Right hindlimb (tissue), 1 donor: Measurements from ENCODE around the gene NDUFB3.
"Not testable (repeated sequence)": the region's sequence is repeated elsewhere in the genome, so short reads cannot be mapped to it uniquely, and the experiment has no call there.

Experiments used
- DNase-seq: peaks from one replicate; pipeline ENCODE4 v3.0.0-alpha.2; 2018

NDUFB3 gene

DNA sequence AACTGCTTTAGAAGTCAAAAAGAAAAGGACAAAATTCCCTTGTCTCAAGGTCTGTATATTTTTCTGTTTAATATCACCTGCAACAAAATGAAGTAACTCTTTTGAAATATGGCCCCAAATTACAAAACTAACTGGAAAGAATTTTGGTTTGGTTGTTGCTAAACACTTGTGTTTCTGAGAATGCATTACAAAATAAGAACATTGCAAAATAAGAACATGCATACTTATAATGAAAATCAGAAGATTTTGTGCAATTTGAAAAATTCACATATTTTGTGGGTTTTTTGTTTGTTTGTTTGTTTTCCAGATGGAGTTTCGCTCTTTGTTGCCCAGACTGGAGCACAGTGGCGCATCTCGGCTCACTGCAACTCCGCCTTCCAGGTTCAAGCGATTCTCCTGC lies 21.8 kb downstream of the NDUFB3 start:
- no peak for DNase-seq

DNA sequence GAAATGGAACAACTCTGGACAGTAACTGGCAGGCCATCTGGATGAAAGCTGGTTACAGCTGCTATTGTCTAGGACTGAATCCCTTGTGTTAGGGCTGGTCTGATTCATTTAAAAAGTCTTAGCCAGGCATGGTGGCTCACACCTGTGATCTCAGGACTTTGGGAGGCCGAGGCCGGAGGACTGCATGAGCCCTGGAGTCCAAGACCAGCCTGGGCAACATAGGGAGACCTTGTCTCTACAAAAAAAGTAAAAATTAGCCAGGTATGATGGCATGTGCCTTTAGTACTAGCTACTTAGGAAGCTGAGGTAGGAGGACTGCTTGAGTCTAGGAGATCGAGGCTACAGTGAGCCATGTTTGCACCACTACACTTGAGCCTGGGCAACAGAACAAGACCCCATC lies 28.7 kb downstream of the NDUFB3 start:
- no peak for DNase-seq

DNA sequence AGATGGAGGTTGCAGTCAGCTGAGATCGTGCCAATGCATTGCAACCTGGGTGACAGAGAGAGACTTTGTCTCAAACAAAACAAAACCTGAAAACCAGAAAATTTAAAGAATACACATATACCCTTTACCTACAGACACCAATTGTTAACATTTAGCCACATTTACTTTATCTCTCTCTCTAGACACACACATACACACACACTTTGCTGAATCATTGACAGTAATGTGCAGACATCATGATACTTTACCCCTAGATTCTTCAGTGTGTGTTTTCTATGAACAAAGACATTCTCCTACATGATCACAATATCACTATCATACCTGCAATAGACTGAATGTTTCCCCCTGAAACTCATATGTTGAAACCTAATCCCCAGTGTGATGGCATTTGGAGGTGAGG lies 34.0 kb downstream of the NDUFB3 start:
- DNase-seq: no peak

GRCh38 chr2:201107624-201108023 lies 35.8 kb downstream of the NDUFB3 start:
- no peak for DNase-seq

GRCh38 chr2:201108341-201108740 lies 36.5 kb downstream of the NDUFB3 start:
- no peak for DNase-seq

DNA sequence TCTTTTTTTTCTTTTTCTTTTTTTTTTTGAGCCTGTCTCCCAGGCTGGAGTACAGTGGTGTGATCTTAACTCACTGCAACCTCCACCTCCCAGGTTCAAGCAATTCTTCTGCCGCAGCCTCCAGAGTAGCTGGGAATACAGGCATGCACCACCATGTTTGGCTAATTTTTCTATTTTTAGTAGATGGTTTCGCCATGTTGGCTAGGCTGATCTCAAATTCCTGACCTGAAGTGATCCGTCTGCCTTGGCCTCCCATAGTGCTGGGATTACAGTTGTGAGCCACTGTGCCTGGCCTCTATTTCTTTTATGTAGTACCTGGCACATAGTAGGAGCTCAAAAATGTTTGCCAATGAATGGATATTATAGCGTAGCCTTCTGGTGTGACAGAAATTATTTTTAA lies 37.4 kb downstream of the NDUFB3 start:
- no peak for DNase-seq

DNA sequence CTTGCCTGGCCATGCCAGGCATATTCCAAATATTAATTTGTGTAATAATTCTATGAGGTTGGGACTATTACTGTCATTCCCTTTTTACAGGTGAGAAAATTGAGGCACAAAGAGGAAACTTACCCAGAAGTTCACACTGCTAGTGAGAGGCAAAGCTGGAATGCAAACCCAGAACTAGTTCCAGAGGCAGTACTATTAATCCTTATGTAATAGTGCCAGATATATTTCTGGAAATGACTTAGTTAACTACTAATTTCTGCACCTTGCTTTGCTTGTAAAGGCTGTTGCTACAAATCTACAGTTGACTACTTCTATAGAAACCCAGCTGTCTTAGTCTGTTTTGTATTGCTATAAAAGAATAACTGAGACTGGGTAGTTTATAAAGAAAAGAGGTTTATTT lies 38.8 kb downstream of the NDUFB3 start:
- no peak for DNase-seq

GRCh38 chr2:201111096-201111495 lies 39.3 kb downstream of the NDUFB3 start:
- DNase-seq: no peak

- no peak for DNase-seq
Observed at GRCh38 chr2:201114350-201114749, 42.5 kb downstream of the NDUFB3 start.

- no peak for DNase-seq
Observed at GRCh38 chr2:201114846-201115245, 43.0 kb downstream of the NDUFB3 start.

- DNase-seq: peak; percentile 80
Observed at GRCh38 chr2:201116115-201116958, 44.5 kb downstream of the NDUFB3 start, which contains the start of gene CFLAR. CFLAR (plus strand) TSS chr2:201116164; CDS start chr2:201129866, 13,702 bp downstream.

GRCh38 chr2:201116959-201117734 lies 45.3 kb downstream of the NDUFB3 start:
- DNase-seq: peak; percentile 62

DNA sequence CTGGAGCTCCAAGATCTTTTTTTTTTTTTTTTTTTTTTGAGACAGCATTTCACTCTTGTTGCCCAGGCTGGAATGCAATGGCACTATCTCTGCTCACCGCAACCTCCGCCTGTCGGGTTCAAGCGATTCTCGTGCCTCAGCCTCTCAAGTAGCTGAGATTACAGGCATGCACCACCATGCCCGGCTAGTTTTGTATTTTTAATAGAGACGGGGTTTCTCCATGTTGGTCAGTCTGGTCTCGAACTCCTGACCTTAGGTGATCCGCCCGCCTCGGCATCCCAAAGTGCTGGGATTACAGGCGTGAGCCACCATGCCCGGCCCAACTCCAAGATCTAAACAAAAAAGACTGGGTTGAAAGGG lies 45.9 kb downstream of the NDUFB3 start:
- DNase-seq: not testable (repeated sequence)

GRCh38 chr2:201118121-201118960 lies 46.5 kb downstream of the NDUFB3 start:
- DNase-seq: peak; percentile 86

DNA sequence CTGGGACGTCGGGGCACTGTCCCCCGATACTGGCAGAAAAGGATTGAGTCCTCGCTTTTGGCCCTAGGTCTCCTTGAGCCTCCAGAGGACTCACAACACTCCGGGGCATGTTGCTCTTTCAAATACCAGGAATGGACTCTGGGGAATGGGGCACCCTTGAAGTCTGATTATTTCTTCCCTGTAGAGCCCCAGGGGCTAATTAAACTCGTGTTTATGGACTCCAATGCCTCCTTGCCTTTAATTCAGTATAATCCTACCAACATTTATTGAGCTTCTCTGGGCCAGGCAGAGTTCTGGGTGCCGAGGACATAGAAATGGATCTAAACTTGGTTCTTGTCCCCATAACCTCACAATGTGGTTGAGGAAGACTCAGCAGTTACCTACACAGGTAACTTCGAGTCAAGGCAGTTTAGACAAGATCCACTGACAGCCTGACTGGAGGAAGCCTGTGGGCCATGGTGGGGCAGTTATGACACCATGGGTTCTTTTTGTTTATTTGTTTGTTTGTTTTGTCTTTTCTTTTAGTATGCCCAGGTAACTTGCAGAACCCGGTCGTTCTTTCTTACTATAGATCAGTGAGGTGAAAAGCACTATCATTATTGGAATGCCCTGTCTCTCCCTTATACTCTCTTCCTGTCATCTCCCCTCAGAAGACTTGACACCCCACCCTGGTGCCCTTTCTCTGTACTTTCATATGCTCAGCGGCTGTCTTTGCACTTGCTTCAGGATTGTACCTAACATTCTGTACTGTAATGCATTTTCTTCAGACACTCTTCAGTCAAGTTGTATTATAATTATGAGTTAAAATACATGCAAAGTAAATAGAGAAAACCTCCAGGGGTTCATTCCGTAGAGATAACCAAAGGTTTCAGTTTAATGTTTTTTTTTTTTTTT lies 47.4 kb downstream of the NDUFB3 start:
- DNase-seq: no peak

DNA sequence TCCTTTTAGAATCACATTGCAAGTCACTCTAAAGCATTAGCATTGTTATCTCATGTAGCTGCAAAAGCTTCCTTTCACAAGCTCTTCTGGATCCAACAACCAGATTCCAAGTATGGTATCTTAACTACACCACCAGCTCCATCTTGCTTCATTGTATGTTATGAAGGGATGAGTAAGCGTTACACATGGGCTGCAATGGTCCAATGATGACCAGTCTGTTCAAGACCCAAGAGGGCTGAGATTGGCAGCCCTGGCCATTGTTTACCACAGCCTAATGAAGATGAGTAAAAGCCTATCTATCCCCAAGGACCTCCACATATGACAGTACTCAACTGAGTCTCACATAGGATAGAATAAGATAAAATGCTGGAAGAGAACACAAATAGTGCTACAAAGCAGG lies 50.5 kb downstream of the NDUFB3 start:
- no peak for DNase-seq

DNA sequence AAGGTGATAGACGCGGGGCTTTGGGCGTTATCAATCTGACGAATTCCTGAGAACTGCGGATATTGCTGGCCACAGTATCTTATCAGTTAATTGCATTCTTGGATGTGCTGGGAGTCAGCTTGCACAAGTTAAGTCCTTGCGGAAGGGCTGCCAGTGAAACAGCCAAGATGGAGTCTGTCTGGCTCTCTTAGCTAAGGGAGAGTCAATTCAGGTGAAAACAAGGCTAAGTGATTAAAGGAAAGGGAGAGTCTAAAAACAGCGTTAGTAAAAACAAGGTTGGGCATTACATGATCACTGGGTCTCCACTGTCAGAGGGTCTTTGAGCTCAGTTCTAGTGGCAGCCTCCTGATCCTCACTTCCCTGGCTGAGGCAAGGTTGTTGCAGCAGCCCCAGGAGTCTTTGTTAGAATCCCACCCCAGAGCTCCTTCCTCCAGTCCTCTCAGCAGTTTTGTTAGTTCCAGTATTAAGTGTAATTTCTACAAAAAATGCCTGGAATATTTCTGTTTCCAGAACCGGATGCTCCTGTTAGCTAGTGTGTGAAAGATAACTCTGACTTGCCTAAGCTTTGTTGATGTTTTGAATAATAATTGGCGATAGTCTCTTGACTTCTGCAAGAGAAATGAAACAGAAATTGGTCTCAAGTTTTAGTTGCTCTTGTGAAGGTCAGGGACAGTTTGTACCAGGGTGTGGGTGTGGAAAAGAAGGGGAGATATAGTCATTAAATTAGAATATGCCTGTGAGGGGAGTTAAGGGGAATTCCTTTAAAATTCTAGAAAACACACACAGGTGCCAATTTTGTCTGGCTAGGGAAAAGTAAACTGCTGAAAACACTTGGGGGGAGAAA lies 54.7 kb downstream of the NDUFB3 start:
- no peak for DNase-seq

- DNase-seq: no peak
Observed at GRCh38 chr2:201127152-201127511, 55.3 kb downstream of the NDUFB3 start.

DNA sequence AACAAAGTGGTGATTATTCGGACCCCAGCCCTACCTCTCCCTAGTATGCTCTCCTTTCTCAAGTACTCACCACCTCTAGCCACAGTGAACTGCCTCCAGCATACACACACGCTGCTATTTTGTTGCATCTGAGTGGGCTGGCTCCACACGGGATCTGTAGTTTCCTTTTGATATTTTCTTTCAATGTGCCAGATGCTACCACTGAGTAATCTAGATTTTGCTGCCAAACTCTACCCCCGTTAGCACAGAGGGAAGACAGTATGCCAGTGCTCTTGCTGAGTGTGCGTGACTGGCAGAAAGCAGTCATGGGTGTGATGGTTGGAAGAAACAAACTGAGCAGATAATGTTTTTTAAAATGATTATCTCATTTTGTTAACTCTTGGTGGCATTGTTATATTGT lies 55.8 kb downstream of the NDUFB3 start:
- DNase-seq: no peak

DNA sequence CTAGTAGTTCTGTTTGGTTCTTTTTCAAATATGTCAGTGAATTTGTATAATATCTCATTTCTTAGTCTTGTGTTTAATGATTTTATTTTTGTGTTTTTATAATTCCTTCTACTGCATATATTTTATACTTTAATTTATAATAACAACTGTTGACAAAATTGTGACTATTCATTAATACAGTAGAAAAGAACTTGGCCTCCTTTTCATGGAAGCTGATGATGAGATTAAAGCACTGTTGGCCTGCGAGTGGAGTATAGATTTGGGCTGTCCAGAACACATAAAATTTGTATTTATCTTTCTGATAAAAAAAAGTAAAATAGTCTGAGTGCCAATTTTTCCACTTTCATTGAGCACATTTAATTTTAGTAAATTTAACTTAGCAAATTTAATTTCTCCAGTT lies 56.2 kb downstream of the NDUFB3 start:
- no peak for DNase-seq

DNA sequence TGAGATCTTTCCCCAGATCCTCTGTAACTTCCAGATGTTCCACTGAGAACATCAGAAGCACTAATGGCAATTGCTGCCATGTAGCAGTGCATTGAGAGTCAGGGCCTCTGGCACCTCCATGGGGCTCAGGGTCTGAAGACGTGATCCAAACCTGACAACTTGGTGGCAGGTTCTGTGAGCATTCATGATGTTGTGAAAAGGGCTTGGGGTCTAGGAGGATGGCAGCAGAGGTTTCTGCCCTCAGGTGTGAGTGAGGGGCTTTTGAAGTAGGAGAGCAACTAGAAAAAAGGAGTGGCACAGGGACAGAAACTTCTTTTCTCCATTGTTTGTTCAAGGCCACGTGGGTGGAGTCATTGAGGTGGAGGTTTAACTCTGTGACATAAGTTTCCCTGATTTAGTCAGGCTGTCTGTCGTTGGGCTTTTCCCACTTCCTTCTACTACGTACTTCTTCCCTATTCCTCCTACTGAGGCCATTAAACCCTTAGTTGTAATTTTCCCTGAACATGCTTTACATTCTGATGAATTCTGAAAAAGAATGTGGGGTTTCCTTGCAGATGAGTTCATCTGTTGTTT lies 57.2 kb downstream of the NDUFB3 start:
- DNase-seq: no peak
